GM13977 (cell line): ENCODE measurements around the gene MAX.

Source experiments
- DNase-seq: peaks from one replicate; pipeline ENCODE4 v3.0.0; 2012; ENCODE audit warnings: low spot score
- in situ Hi-C: fragments of 300-500 bp; cut with MboI; formaldehyde crosslinking; loops from one replicate; pipeline ENCODE4 v1.12.0; 2022; ENCODE audit warnings: low sequenced_read_pairs, low pct_unique_long_range_greater_than_20kb, mixed read lengths, inconsistent platforms; ENCODE audit not compliant: unreplicated experiment
- TF ChIP-seq, protein P1 (sequence below): IDR thresholded peaks from 2 replicates; pipeline ENCODE4 v1.5.1; 2012; ENCODE audit warnings: mild to moderate bottlenecking, control low read depth; ENCODE audit not compliant: insufficient read depth; ENCODE audit errors: extremely low read depth, missing control alignments

The MAX gene

DNA sequence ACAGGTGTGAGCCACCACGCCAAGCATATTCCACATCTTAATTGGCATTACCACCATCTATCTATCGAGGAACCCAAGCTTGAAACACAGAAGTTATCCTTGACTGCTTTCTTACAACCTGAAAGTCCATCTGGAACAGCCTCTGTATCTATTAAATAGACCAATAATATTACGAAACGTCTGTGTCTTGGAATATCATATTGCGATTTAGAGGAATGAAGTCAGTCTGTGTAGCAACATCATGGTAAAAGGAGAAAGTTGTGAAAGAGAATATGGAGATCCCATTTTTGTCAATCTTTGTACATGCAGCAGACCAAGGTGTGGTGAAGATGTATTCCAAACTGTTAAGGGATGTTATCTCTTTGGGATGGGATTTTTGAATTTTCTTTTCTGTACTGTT is 25.8 kb upstream of the MAX start:
- TF ChIP-seq, protein P1, sequence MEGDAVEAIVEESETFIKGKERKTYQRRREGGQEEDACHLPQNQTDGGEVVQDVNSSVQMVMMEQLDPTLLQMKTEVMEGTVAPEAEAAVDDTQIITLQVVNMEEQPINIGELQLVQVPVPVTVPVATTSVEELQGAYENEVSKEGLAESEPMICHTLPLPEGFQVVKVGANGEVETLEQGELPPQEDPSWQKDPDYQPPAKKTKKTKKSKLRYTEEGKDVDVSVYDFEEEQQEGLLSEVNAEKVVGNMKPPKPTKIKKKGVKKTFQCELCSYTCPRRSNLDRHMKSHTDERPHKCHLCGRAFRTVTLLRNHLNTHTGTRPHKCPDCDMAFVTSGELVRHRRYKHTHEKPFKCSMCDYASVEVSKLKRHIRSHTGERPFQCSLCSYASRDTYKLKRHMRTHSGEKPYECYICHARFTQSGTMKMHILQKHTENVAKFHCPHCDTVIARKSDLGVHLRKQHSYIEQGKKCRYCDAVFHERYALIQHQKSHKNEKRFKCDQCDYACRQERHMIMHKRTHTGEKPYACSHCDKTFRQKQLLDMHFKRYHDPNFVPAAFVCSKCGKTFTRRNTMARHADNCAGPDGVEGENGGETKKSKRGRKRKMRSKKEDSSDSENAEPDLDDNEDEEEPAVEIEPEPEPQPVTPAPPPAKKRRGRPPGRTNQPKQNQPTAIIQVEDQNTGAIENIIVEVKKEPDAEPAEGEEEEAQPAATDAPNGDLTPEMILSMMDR: no peak
- DNase-seq: no peak
- in situ Hi-C loops: no loop called here

DNA sequence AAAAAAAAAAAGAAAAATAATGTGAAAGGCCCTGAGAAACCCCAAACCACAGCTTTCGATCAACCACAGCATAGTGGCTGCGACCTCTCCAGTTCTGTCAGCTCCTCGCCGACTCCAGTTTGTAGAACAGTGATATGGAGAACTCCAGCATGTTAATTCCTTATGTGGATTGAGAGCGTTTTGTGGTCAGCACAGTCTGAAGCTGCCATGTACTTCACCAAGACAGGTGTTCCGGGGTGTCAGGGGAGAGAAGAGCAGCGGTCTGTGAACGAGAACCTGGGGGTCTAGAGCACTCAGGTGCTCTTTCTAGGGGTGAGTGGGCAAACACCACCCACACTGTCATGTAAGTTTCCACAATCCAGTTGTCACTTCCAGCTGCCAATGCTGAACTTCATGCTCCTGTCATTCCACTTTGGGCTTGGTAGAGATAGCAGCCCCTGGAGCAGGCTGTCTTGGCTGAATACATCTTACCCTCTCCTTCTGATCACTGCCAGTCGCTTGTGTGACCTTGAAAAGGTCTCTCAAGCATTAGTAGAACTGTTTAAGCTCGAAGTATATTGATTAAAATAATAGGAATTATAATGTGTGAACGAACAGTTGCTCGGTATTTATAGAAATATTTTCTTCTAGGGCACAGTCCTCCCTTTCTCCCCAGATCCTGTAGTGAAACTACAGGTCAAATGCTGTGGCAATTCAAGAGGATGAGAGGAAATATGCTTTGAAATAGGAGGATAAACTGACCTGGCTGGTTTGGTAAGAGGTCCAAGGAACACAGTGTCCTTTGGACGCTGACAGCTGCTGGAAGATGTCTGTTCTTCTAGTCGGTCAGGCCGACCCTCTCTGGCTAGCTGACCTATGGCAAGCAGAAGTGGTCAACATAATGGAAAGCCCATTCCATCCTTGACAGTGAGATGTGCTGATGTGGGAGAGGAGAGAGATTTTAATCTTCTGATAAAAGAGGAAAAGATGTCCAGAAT is 15.7 kb upstream of the MAX start:
- no peak for DNase-seq
- TF ChIP-seq, protein P1: no peak
- in situ Hi-C loops: no loop called here

DNA sequence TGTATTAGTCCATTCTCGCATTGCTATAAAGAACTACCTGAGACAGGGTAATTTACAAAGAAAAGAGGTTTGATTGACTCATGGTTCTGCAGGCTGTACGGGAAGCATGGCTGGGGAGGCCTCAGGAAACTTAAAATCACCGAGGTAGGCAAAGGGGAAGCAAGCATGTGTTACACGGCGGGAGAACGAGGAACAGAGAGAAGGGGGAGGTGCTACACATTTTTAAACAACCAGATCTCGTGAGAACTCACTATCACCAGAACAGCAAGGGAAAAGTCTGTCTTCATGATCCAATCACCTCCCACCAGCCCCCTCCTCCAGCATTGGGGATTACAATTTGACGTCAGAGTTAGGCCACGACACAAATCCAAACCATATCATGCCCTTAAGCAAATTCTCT is 13.3 kb upstream of the MAX start:
- in situ Hi-C loops: no loop called here
- DNase-seq: no peak
- TF ChIP-seq, protein P1: no peak

DNA sequence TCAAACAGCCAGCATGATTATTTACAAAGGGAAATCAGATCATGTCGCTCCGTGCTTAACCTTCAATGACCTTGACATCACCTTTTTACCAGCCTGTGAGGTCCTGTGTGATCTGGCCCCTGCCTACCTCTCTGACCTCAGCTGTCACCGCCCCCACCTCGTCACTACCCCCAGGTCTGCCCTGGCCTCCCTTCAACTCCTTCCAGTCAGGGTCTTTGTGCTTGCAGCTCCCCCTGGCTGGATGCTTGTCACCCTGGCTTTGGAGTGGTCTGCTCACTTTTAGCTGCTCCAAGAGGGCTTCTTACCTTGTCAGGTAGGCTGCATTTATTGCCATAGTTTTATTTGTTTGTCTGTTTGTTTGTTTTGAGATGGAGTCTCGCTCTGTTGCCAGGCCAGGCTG is 8.2 kb upstream of the MAX start:
- DNase-seq: no peak
- TF ChIP-seq, protein P1: no peak
- in situ Hi-C loops: no loop called here

DNA sequence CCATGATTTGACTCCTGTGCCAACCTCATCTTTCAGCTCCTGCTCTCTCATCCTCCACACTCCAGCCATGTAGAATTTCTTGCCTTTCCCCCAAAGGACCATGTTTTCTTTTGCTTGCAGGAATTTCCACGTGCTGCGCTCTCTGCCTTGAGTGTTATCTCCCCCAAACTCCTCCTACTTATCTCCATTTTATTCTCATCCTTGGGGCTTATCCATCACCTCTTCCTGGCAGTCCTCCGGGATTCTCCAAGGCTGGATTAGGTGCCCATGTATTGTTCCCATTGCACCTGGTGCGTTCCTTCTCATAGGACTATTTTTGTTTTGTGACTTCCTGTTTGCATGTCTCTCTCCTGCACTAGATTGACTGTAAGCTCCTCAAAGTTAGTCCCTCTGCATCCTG is 7.0 kb upstream of the MAX start:
- TF ChIP-seq, protein P1: no peak
- no peak for DNase-seq
- in situ Hi-C loops: no loop called here

DNA sequence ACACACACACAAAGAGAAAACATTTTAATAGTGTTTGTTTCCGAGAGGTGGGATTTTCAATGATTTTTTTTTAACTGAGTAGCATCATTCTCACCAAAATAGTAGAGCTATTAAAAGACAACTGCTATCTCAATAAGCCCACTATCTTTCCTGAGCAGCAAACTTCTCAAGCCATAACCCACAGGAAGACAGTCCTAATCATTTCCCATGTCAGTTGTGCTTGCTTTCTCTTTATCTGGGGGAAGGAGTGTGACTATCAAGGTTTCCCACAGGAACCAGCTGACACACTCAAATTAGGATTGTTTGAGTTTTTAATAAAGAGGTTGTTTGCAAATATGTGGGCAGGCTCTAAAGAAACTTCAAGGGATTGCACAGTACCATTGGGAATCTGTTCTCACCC is 4.9 kb upstream of the MAX start:
- TF ChIP-seq, protein P1: no peak
- in situ Hi-C loops: no loop called here
- no peak for DNase-seq

DNA sequence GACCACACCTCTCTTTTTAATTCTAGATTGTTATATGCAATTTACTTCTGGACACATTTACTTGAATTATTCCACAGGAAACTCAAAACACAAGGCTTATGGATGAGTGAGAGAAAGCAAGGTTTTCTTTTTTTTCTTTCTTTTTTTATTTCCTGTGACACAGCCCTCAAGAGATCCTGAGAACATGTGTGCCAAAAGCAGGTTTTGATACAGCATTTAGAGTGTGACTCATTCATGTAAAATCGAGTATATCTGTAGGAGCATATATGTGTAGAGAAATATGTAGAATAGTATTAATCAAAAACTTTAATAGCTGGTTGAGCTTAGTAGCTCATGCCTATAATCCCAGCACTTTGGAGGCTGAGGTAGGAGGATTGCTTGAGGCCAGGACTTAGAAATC is 4.4 kb upstream of the MAX start:
- TF ChIP-seq, protein P1: no peak
- in situ Hi-C loops: no loop called here
- DNase-seq: no peak
